GM23338 (cell line): Measurements from ENCODE around the gene R3HDML.
"Not testable (repeated sequence)": the region's sequence is repeated elsewhere in the genome, so short reads cannot be mapped to it uniquely, and the experiment has no call there.

Experiments used
- CREB1 ChIP-seq: fragments of 250-450 bp; sonication (Bioruptor Pico); IDR thresholded peaks from 2 replicates; pipeline ENCODE4 v1.5.0; 2020; ENCODE audit warnings: low read depth, mild to moderate bottlenecking, moderate library complexity
- CTCF ChIP-seq, 2 experiments: fragments of 200-600 bp in 1 of 2; sonication (generic) in 1 of 2; conservative IDR thresholded peaks; 2 replicates each; pipeline versions ENCODE4 v1.5.1 to v1.6.1; 2016 to 2017; ENCODE audit warnings: antibody characterized with exemption in 2 of 2, low read depth in 2 of 2, mild to moderate bottlenecking in 2 of 2, moderate library complexity in 1 of 2
- ETS1 ChIP-seq: IDR thresholded peaks from 2 replicates; pipeline ENCODE4 v1.6.1; 2016; ENCODE audit warnings: antibody characterized with exemption
- EZH2 ChIP-seq: fragments of 200-600 bp; sonication (generic); IDR thresholded peaks from one replicate; pipeline ENCODE4 v1.8.0; 2017; ENCODE audit warnings: antibody characterized with exemption, mild to moderate bottlenecking, low read depth; ENCODE audit not compliant: unreplicated experiment
- EZH2phosphoT487 ChIP-seq: fragments of 200-600 bp; sonication (generic); IDR thresholded peaks from one replicate; pipeline ENCODE4 v1.8.1; 2018; ENCODE audit warnings: antibody characterized with exemption; ENCODE audit not compliant: unreplicated experiment
- JUNB ChIP-seq: IDR thresholded peaks from one replicate; pipeline ENCODE4 v1.6.1; 2016; ENCODE audit warnings: antibody characterized with exemption; ENCODE audit not compliant: unreplicated experiment
- NANOG ChIP-seq: IDR thresholded peaks from 2 replicates; pipeline ENCODE4 v1.6.1; 2016; ENCODE audit warnings: antibody characterized with exemption, borderline replicate concordance
- POLR2AphosphoS5 ChIP-seq: IDR thresholded peaks from 2 replicates; pipeline ENCODE4 v1.6.1; 2016; ENCODE audit warnings: antibody characterized with exemption, low read depth
- REST ChIP-seq: IDR thresholded peaks from one replicate; pipeline ENCODE4 v1.6.1; 2018; ENCODE audit warnings: antibody characterized with exemption; ENCODE audit not compliant: unreplicated experiment
- STAT1 ChIP-seq: IDR thresholded peaks from one replicate; pipeline ENCODE4 v1.6.1; 2016; ENCODE audit warnings: antibody characterized with exemption; ENCODE audit not compliant: unreplicated experiment
- ZNF114 ChIP-seq: fragments of 250-450 bp; sonication (Bioruptor Pico); IDR thresholded peaks from 2 replicates; pipeline ENCODE4 v1.5.0; 2020; ENCODE audit warnings: mild to moderate bottlenecking, moderate library complexity
- ZNF331 ChIP-seq: fragments of 250-450 bp; sonication (Bioruptor Pico); IDR thresholded peaks from 2 replicates; pipeline ENCODE4 v1.5.0; 2020; ENCODE audit warnings: low read depth, mild to moderate bottlenecking, moderate library complexity
- ZNF462 ChIP-seq: fragments of 250-450 bp; sonication (Bioruptor Pico); IDR thresholded peaks from 2 replicates; pipeline ENCODE4 v1.5.0; 2020; ENCODE audit warnings: mild to moderate bottlenecking, moderate library complexity

- TF ChIP-seq CTCF (conservative IDR thresholded peaks at IDR 0.05; ENCODE audit: low read depth in 2 of 2); EZH2phosphoT487; EZH2; POLR2AphosphoS5; NANOG; REST; ETS1; CREB1 (CRISPR knock-in tag); STAT1; ZNF114 (CRISPR knock-in tag); JUNB; ZNF331 (CRISPR knock-in tag); ZNF462 (CRISPR knock-in tag): not testable (repeated sequence)
Observed at GRCh38 chr20:44299011-44299535, 37.8 kb upstream of the R3HDML start.
